ENCODE results near the gene BSND.
A peak's percentile ranks its signal among the peaks of the same experiment; 100 is the strongest.

The BSND gene

DNA sequence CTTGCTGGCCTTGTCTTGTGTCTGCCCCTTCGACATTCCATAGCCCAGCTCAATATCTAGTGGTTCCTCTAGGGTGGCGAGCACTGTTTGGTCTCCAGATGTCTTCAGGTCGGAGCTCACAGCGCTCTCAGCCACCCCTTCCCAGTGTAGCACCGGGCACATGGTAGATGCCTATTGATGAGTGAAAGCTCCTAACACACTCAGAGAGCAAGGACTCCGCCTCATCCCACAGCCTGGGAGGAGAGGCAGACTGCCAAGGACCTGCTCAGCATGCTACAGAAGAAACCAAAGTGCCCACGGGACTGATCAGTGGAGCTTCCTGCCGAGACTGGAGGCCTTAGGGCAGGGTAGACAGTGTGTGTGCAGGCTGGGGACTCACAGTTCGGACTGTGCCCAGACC lies 51.5 kb downstream of the BSND start (continued):
- TF ChIP-seq ZNF350 (tag by site-specific recombination; IDR thresholded peaks at IDR 0.05) = no peak
- TF ChIP-seq SALL2 (tag by site-specific recombination; IDR thresholded peaks at IDR 0.05; ENCODE audit: borderline replicate concordance) = no peak
- peak; percentile 21; the same call in 1 of the 2 replicates for TF ChIP-seq ZFHX2 (tag by site-specific recombination; conservative IDR thresholded peaks at IDR 0.05)
- TF ChIP-seq, protein P1, sequence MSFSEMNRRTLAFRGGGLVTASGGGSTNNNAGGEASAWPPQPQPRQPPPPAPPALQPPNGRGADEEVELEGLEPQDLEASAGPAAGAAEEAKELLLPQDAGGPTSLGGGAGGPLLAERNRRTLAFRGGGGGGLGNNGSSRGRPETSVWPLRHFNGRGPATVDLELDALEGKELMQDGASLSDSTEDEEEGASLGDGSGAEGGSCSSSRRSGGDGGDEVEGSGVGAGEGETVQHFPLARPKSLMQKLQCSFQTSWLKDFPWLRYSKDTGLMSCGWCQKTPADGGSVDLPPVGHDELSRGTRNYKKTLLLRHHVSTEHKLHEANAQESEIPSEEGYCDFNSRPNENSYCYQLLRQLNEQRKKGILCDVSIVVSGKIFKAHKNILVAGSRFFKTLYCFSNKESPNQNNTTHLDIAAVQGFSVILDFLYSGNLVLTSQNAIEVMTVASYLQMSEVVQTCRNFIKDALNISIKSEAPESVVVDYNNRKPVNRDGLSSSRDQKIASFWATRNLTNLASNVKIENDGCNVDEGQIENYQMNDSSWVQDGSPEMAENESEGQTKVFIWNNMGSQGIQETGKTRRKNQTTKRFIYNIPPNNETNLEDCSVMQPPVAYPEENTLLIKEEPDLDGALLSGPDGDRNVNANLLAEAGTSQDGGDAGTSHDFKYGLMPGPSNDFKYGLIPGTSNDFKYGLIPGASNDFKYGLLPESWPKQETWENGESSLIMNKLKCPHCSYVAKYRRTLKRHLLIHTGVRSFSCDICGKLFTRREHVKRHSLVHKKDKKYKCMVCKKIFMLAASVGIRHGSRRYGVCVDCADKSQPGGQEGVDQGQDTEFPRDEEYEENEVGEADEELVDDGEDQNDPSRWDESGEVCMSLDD (tag by site-specific recombination; IDR thresholded peaks at IDR 0.05) = no peak
- TF ChIP-seq ZNF169 (tag by site-specific recombination; IDR thresholded peaks at IDR 0.05) = no peak
- TF ChIP-seq ZNF48 (tag by site-specific recombination; IDR thresholded peaks at IDR 0.05) = no peak
- TF ChIP-seq, protein P2, sequence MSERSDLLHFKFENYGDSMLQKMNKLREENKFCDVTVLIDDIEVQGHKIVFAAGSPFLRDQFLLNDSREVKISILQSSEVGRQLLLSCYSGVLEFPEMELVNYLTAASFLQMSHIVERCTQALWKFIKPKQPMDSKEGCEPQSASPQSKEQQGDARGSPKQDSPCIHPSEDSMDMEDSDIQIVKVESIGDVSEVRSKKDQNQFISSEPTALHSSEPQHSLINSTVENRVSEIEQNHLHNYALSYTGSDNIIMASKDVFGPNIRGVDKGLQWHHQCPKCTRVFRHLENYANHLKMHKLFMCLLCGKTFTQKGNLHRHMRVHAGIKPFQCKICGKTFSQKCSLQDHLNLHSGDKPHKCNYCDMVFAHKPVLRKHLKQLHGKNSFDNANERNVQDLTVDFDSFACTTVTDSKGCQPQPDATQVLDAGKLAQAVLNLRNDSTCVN (tag by site-specific recombination; optimal IDR thresholded peaks at IDR 0.05) = no peak
- no peak for TF ChIP-seq ZNF155 (tag by site-specific recombination; IDR thresholded peaks at IDR 0.05)
- TF ChIP-seq ZIC2 (tag by site-specific recombination; IDR thresholded peaks at IDR 0.05) = peak; percentile 92
- TF ChIP-seq HOXC10 (CRISPR knock-in tag; IDR thresholded peaks at IDR 0.05) = no peak
- no peak for TF ChIP-seq MZF1 (tag by site-specific recombination; IDR thresholded peaks at IDR 0.05; ENCODE audit: borderline replicate concordance)
- no peak for TF ChIP-seq ZNF529 (tag by site-specific recombination; IDR thresholded peaks at IDR 0.05; ENCODE audit: insufficient replicate concordance)
- no peak for TF ChIP-seq MYNN (tag by site-specific recombination; IDR thresholded peaks at IDR 0.05; ENCODE audit: borderline replicate concordance)
- no peak for TF ChIP-seq SCRT2 (tag by site-specific recombination; IDR thresholded peaks at IDR 0.05)
- TF ChIP-seq ZFP69B (tag by site-specific recombination; IDR thresholded peaks at IDR 0.05) = no peak
- TF ChIP-seq ZNF777 (tag by site-specific recombination; IDR thresholded peaks at IDR 0.05; ENCODE audit: borderline replicate concordance) = no peak

DNA sequence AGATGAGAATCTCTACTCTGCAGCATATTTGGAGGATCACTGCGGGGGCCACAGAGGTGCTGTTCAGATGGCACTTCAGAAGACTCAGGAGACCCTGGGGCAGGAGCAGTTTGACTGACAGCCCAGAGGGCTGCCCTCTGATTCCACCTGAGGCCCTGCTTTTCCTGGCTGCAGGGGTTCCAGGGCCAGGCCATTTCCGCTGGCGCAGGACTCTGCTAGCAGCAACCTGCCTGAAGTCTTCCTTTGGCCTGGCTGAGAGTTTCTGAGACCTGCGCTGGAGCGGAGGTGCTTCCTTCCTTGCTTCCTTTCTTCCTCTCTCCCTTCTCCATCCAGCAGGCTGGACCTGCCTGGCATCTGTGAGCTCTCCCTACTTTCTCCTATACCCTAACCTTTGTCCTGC lies 52.4 kb downstream of the BSND start:
- TF ChIP-seq ZFHX2 (tag by site-specific recombination; conservative IDR thresholded peaks at IDR 0.05) (no peak), ZNF211 (tag by site-specific recombination; IDR thresholded peaks at IDR 0.05; ENCODE audit: low read depth) (no peak), ZSCAN30 (tag by site-specific recombination; IDR thresholded peaks at IDR 0.05) (no peak), HOXD13 (CRISPR knock-in tag; IDR thresholded peaks at IDR 0.05; ENCODE audit: borderline replicate concordance) (no peak), KLF9 (tag by site-specific recombination; IDR thresholded peaks at IDR 0.05; ENCODE audit: low read depth) (no peak), ZFP37 (tag by site-specific recombination; IDR thresholded peaks at IDR 0.05) (no peak), FEZF1 (tag by site-specific recombination; IDR thresholded peaks at IDR 0.05) (no peak), ZNF223 (tag by site-specific recombination; IDR thresholded peaks at IDR 0.05) (no peak), ZEB2 (tag by site-specific recombination; IDR thresholded peaks at IDR 0.05) (no peak), ZNF132 (tag by site-specific recombination; IDR thresholded peaks at IDR 0.05; ENCODE audit: borderline replicate concordance) (no peak)
- TF ChIP-seq, protein P3, sequence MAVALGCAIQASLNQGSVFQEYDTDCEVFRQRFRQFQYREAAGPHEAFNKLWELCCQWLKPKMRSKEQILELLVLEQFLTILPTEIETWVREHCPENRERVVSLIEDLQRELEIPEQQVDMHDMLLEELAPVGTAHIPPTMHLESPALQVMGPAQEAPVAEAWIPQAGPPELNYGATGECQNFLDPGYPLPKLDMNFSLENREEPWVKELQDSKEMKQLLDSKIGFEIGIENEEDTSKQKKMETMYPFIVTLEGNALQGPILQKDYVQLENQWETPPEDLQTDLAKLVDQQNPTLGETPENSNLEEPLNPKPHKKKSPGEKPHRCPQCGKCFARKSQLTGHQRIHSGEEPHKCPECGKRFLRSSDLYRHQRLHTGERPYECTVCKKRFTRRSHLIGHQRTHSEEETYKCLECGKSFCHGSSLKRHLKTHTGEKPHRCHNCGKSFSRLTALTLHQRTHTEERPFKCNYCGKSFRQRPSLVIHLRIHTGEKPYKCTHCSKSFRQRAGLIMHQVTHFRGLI (tag by site-specific recombination; IDR thresholded peaks at IDR 0.05) = no peak
- TF ChIP-seq, protein P4, sequence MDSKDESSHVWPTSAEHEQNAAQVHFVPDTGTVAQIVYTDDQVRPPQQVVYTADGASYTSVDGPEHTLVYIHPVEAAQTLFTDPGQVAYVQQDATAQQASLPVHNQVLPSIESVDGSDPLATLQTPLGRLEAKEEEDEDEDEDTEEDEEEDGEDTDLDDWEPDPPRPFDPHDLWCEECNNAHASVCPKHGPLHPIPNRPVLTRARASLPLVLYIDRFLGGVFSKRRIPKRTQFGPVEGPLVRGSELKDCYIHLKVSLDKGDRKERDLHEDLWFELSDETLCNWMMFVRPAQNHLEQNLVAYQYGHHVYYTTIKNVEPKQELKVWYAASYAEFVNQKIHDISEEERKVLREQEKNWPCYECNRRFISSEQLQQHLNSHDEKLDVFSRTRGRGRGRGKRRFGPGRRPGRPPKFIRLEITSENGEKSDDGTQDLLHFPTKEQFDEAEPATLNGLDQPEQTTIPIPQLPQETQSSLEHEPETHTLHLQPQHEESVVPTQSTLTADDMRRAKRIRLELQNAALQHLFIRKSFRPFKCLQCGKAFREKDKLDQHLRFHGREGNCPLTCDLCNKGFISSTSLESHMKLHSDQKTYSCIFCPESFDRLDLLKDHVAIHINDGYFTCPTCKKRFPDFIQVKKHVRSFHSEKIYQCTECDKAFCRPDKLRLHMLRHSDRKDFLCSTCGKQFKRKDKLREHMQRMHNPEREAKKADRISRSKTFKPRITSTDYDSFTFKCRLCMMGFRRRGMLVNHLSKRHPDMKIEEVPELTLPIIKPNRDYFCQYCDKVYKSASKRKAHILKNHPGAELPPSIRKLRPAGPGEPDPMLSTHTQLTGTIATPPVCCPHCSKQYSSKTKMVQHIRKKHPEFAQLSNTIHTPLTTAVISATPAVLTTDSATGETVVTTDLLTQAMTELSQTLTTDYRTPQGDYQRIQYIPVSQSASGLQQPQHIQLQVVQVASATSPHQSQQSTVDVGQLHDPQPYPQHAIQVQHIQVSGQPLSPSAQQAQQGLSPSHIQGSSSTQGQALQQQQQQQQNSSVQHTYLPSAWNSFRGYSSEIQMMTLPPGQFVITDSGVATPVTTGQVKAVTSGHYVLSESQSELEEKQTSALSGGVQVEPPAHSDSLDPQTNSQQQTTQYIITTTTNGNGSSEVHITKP (tag by site-specific recombination; IDR thresholded peaks at IDR 0.05) = no peak
- TF ChIP-seq, protein P5, sequence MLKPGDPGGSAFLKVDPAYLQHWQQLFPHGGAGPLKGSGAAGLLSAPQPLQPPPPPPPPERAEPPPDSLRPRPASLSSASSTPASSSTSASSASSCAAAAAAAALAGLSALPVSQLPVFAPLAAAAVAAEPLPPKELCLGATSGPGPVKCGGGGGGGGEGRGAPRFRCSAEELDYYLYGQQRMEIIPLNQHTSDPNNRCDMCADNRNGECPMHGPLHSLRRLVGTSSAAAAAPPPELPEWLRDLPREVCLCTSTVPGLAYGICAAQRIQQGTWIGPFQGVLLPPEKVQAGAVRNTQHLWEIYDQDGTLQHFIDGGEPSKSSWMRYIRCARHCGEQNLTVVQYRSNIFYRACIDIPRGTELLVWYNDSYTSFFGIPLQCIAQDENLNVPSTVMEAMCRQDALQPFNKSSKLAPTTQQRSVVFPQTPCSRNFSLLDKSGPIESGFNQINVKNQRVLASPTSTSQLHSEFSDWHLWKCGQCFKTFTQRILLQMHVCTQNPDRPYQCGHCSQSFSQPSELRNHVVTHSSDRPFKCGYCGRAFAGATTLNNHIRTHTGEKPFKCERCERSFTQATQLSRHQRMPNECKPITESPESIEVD (tag by site-specific recombination; IDR thresholded peaks at IDR 0.05) = no peak
- H3K9me3 ChIP-seq (ENCODE audit: control insufficient read depth, insufficient read depth, low read depth, low read length) = no peaks in the 10 kb centered on the region
- no peaks in the 10 kb centered on the region for H3K4me1 ChIP-seq (ENCODE audit: control insufficient read depth, insufficient read depth, low read length)
- no peak overlapping the region for H3K27ac ChIP-seq (ENCODE audit: extremely low read depth, low read depth, low read length)
- ChIA-PET CTCF (interaction anchor here (0.6 to 1.0 kb wide), 3 partner anchors 30 to 908 kb away, joined by 3 to 4 read pairs (median 3); no protein-coding TSS in a partner anchor), POLR2A (no interaction called here)
- no peaks in the 10 kb centered on the region for H3K36me3 ChIP-seq (ENCODE audit: control insufficient read depth in 2 of 2, insufficient read depth in 1 of 2, low read length in 2 of 2)
- no peak overlapping the region for H3K4me3 ChIP-seq (ENCODE audit: low read depth, low read length)

All from HEK293 (cell line).